Body of pancreas (tissue), 4 donors: ENCODE measurements around the gene CLDN6. TPM values are rescaled to one million over a fixed set of nuclear protein-coding genes. Genes with fewer than 3 reads are reported as not detected.

Experiments
- ATAC-seq: fragments of 150-250 bp; one replicate; pipeline ENCODE4 v1.9.1; 2016
- DNase-seq, 4 donors: peaks; one replicate each; pipeline ENCODE4 v3.0.0-alpha.2; 2019
- H3K27ac ChIP-seq, 4 donors: fragments of 200-600 bp; sonication (generic); 1 replicate in 3 of 4; 2 replicates in 1 of 4; pipeline versions ENCODE4 v1.5.1 to v1.6.1; 2016 to 2019; ENCODE audit warnings: mild to moderate bottlenecking in 1 of 4, mixed read lengths in 1 of 4, moderate library complexity in 1 of 4
- H3K27me3 ChIP-seq, 2 donors: fragments of 200-600 bp; sonication (generic); one replicate each; pipeline ENCODE4 v1.6.0; 2016; ENCODE audit warnings: mild to moderate bottlenecking in 1 of 2
- H3K36me3 ChIP-seq, 2 donors: fragments of 200-600 bp; sonication (generic); replicated peaks in 1 of 2; 2 replicates each; pipeline ENCODE4 v1.5.1; 2016; ENCODE audit warnings: low read depth in 2 of 2; ENCODE audit not compliant: insufficient read depth in 1 of 2
- H3K4me1 ChIP-seq: fragments of 200-600 bp; sonication (generic); one replicate; pipeline ENCODE4 v1.6.0; 2016
- H3K4me3 ChIP-seq, 2 donors: fragments of 200-600 bp; sonication (generic); 1 replicate in 1 of 2; 2 replicates in 1 of 2; pipeline ENCODE4 v1.5.1; 2016 to 2019
- H3K9me3 ChIP-seq, 3 donors: fragments of 200-600 bp; sonication (generic); 1 replicate in 2 of 3; 2 replicates in 1 of 3; pipeline ENCODE4 v1.5.1; 2016
- POLR2A ChIP-seq, 3 donors: fragments of 450-650 bp; IDR thresholded peaks; one replicate each; pipeline ENCODE4 v1.6.1; 2016; ENCODE audit warnings: antibody characterized with exemption in 3 of 3, mild to moderate bottlenecking in 2 of 3
- whole genome bisulfite sequencing, 2 donors: methylation state at CpG; one replicate each; pipeline ENCODE4 v1.1.5; 2017; 5-methylcytosine and 5-hydroxymethylcytosine counted together
- intact Hi-C: fragments of 100-400 bp; cut with DNase I; formaldehyde crosslinking; loops from one replicate; pipeline ENCODE4 v1.15.1; 2023
- total RNA-seq, 2 donors: library from RNA; depleted of rRNA; stranded (reverse); fragments of >200 nt; gene quantifications; one replicate each; pipeline ENCODE4 v1.1.0, GENCODE V29; 2016
- TF ChIP-seq, protein P1 (sequence below), 7 experiments: fragments of 450-650 bp in 4 of 7; fragments of 200-600 bp in 3 of 7; sonication (generic) in 3 of 7; IDR thresholded peaks; one replicate each; pipeline ENCODE4 v1.5.1; 2016 to 2019; ENCODE audit warnings: antibody characterized with exemption in 7 of 7

CLDN6 gene, protein sequence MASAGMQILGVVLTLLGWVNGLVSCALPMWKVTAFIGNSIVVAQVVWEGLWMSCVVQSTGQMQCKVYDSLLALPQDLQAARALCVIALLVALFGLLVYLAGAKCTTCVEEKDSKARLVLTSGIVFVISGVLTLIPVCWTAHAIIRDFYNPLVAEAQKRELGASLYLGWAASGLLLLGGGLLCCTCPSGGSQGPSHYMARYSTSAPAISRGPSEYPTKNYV
- under 1 TPM; 0.33 to 0.78 TPM for total RNA-seq

DNA sequence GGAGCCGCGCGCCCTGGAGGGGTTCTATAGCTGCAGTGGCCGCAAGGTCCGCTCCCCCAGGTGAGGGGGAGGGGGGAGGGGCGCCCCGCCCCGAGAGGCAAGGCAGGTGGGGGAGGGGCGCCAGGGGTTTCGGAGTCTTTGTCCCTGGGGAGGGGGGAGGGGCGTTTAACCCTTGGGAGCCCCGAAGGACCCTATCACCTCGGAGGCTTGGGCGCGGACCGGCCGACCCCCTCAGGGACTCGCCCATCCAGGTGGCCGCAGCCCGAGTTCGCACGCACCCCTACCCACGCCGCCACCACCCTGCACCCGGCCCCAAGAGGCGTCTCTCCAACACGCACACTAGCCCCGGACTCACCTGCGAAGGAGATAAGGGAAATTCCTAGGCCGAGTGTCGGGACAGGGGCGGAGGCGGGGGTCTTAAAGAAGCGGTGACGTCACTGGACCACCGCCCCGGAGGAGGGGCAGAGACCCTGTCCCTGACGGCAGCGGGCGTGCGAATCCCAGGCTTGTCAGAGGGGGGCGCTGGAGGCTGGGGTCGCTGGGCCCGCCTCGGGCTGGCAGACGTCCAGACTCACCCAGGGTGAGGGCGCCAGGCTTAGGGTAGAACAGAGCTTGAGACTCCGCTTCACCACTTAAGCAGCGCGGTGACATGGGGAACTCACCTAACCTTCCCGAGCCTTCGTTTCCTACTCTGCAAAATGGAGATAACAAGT lies at the start of gene CLDN6:
Gene CLDN6, minus strand, starts transcription at position 390 of the 713 bp plus-strand sequence. CDS start 2,162 bp downstream, outside the sequence.
- no peak within 1 kb of the TSS for H3K4me3 ChIP-seq
- intact Hi-C loops, result no loop called here
- DNase-seq, result peak in 3 of 4 donors; percentile 45 to 53 (median 50)
- WGBS, 2 donors, result 9 to 14% methylated on average over 16 to 52 of the region's 52 CpGs
- no peak for TF ChIP-seq POLR2A (IDR thresholded peaks at IDR 0.05)
- TF ChIP-seq, protein P1, sequence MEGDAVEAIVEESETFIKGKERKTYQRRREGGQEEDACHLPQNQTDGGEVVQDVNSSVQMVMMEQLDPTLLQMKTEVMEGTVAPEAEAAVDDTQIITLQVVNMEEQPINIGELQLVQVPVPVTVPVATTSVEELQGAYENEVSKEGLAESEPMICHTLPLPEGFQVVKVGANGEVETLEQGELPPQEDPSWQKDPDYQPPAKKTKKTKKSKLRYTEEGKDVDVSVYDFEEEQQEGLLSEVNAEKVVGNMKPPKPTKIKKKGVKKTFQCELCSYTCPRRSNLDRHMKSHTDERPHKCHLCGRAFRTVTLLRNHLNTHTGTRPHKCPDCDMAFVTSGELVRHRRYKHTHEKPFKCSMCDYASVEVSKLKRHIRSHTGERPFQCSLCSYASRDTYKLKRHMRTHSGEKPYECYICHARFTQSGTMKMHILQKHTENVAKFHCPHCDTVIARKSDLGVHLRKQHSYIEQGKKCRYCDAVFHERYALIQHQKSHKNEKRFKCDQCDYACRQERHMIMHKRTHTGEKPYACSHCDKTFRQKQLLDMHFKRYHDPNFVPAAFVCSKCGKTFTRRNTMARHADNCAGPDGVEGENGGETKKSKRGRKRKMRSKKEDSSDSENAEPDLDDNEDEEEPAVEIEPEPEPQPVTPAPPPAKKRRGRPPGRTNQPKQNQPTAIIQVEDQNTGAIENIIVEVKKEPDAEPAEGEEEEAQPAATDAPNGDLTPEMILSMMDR (IDR thresholded peaks at IDR 0.05), result peak in 4 of 7 experiments; percentile 6 to 32 (median 16)
- no peaks in the 10 kb centered on the region for H3K36me3 ChIP-seq
- no peaks in the 10 kb centered on the region for H3K9me3 ChIP-seq
- H3K27me3 ChIP-seq, result no peaks in the 10 kb centered on the region
- no peak within 1 kb of the TSS for H3K27ac ChIP-seq
- H3K4me1 ChIP-seq, result peaks cover 58% of the 10 kb centered on the region
- no peak for ATAC-seq

DNA sequence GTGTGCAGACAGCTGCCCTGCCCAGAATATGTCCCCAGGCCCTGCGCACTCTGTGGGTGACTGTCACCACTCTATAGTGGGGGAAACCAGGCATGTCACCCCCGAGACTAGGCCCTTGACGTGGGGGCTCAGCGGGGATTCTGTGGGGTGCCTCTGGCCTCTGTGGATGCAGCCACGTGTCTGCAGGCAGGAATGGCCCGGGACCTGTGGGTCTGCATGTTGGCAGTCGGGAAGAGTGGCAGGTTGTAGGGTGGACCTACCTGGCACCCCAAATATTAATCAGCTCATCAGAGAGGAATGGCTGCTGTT lies 48.4 kb upstream of the CLDN6 start:
- TF ChIP-seq, protein P1 (IDR thresholded peaks at IDR 0.05), result no peak
- TF ChIP-seq POLR2A (IDR thresholded peaks at IDR 0.05), result no peak
- peaks cover 38% of the 10 kb centered on the region for H3K4me1 ChIP-seq
- peaks cover 4 to 7% of the 10 kb centered on the region in 2 donors for H3K36me3 ChIP-seq
- ATAC-seq (no peak), DNase-seq (no peak)
- H3K9me3 ChIP-seq, result no peaks in the 10 kb centered on the region
- H3K27me3 ChIP-seq, result no peaks in the 10 kb centered on the region
- intact Hi-C loops, result no loop called here
- peak overlapping the region; percentile 86 to 97 (median 94) for H3K27ac ChIP-seq
- WGBS, 2 donors, result 22 to 40% methylated on average over 5 to 7 of the region's 7 CpGs
- peak overlapping the region; percentile 48 to 68 for H3K4me3 ChIP-seq

DNA sequence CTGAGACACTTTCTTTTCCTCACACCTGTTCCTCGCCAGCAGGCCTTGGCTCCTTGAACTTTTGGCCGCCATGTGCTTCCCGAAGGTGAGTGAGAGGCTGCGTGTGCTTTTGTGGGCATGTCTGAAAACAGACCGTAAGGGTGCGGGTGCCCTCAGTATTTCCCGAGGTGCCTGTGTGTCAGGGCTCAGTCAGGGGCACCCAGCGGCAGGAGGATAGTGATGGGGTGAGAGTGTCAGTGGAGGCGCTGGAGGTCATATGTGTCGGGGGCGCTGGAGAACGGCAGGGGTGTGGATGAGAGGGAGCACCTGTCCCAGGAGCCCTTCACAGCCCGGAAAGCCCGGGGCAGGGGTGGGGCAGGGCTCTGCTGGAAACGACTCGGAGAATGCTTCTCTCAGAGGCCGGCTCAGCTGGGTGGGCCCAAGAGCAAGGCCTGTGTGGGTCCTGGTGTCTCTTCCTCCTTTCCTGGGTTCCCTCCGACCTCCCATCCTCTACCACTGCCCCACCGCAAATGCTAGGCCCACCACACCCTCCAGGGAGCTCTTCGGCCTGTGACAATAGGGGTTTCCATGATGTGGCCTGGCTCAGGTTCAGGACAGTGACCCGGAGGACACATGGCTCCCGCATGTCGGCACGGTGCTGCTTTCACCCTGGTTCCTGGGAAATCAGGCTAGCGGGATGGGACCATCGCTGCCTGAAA lies 47.9 kb upstream of the CLDN6 start:
- TF ChIP-seq, protein P1 (IDR thresholded peaks at IDR 0.05), result no peak
- TF ChIP-seq POLR2A (IDR thresholded peaks at IDR 0.05), result peak in 1 of 3 donors; percentile 8
- no peaks in the 10 kb centered on the region for H3K27me3 ChIP-seq
- peak overlapping the region; percentile 86 to 97 (median 94) for H3K27ac ChIP-seq
- peak overlapping the region; percentile 48 to 68 for H3K4me3 ChIP-seq
- DNase-seq, result peak in 2 of 4 donors; percentile 30 to 35
- peak; percentile 28 for ATAC-seq
- H3K9me3 ChIP-seq, result no peaks in the 10 kb centered on the region
- intact Hi-C loops, result no loop called here
- WGBS, 2 donors, result 31 to 45% methylated on average over 7 to 26 of the region's 26 CpGs
- H3K36me3 ChIP-seq, result peaks cover 4 to 7% of the 10 kb centered on the region in 2 donors
- H3K4me1 ChIP-seq, result peaks cover 38% of the 10 kb centered on the region

DNA sequence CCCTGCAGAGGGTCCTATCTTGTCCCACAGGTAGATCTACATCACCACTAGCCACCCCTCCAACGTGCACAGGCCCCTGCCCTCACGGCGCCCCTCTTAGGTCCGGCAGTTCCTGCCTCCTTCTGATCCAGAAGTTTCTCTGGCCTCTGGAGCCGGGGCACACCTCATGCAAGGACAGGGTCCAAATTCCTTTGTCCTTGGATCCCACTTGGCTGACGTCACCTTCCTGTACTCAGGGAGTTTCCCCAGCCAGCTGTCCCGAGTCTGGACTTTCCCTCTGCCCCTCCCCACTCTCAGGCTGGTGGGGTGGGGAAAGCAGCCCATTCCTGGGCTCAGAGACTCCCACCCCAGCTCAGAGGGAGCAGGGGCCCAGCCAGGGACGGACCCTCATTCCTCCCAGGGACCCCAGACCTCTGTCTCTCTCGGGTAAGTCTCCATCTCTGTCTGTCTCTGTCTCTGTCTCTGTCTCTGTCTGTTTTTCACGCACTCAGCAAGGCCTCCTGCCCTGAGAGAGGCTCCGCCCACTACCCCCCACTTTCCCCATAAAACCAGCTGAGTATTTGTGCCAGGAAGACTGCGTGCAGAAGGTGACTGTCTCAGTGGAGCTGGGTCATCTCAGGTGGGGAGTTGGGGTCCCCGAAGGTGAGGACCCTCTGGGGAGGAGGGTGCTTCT lies 47.2 kb upstream of the CLDN6 start, which contains the start of gene IL32:
Gene IL32, plus strand, starts transcription at position 572 of the 673 bp plus-strand sequence. CDS start 172 bp downstream, outside the sequence.
- intact Hi-C loops, result no loop called here
- DNase-seq (peak; percentile 93 to 97 (median 96)), ATAC-seq (peak; percentile 95)
- Histone ChIP-seq H3K27ac (peak within 1 kb of the TSS; percentile 86 to 97 (median 94)), H3K36me3 (peaks cover 4 to 7% of the 10 kb centered on the region in 2 donors), H3K27me3 (no peaks in the 10 kb centered on the region), H3K4me3 (peak within 1 kb of the TSS; percentile 48 to 68), H3K9me3 (no peaks in the 10 kb centered on the region), H3K4me1 (peaks cover 43% of the 10 kb centered on the region)
- 18 to 25% methylated on average over 5 to 13 of the region's 13 CpGs for WGBS, 2 donors
- TF ChIP-seq, protein P1 (IDR thresholded peaks at IDR 0.05), result no peak
- peak; percentile 55 to 95 (median 94) for TF ChIP-seq POLR2A (IDR thresholded peaks at IDR 0.05)
